22Rv1 (cell line): ENCODE data around the gene ILRUN.

Experiments
- CTCF ChIP-seq: fragments of 450-650 bp; IDR thresholded peaks from 2 replicates; pipeline ENCODE4 v1.5.1; 2017; ENCODE audit warnings: mild to moderate bottlenecking
- ZFX ChIP-seq: fragments of 450-650 bp; IDR thresholded peaks from 2 replicates; pipeline ENCODE4 v1.6.1; 2017; ENCODE audit warnings: antibody characterized with exemption, borderline replicate concordance

GRCh38 chr6:34650823-34651222 lies 45.7 kb downstream of the ILRUN start:
- no peak for TF ChIP-seq CTCF
- TF ChIP-seq ZFX, result no peak
